ENCODE results near the gene NINJ2. TPM values are rescaled to one million over a fixed set of nuclear protein-coding genes. Genes with fewer than 3 reads are reported as not detected.

The NINJ2 gene
- polyA plus RNA-seq, 1 of the 3 experiments (the other 2 are of a cell fraction): 0.07 TPM

DNA sequence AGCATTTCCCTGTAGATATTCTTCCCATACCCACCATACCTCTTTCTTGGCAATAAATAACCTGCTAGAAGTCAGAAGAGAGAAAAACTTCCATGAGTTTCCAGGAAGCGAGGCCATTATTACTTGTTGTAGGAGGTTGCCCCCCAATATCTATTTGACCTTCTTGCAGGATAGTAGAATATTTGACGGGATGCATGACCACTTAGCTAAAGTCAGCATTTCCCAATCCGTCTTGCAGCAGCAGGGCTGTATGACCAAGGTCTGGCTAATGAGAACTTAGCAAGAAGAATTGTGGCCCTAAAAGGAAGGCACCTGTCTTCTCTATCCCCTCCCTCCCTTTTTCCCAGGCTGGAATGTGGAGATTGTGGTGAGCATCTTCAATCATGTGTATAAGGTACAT is 51.5 kb downstream of the NINJ2 start:
- no peaks in the 10 kb centered on the region for H3K79me2 ChIP-seq (ENCODE audit: insufficient read depth)
- ChIA-PET POLR2A (no interaction called here), CTCF (interaction anchor here (1.0 to 1.4 kb wide), 3 partner anchors 20 to 143 kb away, joined by 3 read pairs; no protein-coding TSS in a partner anchor)
- H3K4me2 ChIP-seq: no peak overlapping the region
- H2AFZ ChIP-seq (ENCODE audit: low read depth): no peak overlapping the region
- H3K27me3 ChIP-seq (ENCODE audit: insufficient read depth): no peaks in the 10 kb centered on the region
- H4K20me1 ChIP-seq (ENCODE audit: insufficient read depth): no peaks in the 10 kb centered on the region
- 97% methylated on average over 3 of the region's 3 CpGs for WGBS (ENCODE audit: low lambda C conversion rate)
- H3K9me3 ChIP-seq: no peaks in the 10 kb centered on the region
- DNase-seq: no peak
- H3K9ac ChIP-seq: no peak overlapping the region
- H3K27ac ChIP-seq (ENCODE audit: low read depth in 2 of 2, low read length in 1 of 2): no peak overlapping the region
- no peak overlapping the region for H3K4me3 ChIP-seq (ENCODE audit: low read depth in 2 of 2, low read length in 1 of 2)
- no peak for TF ChIP-seq RFX5 (IDR thresholded peaks at IDR 0.05; ENCODE audit: low read length)
- TF ChIP-seq GABPA (IDR thresholded peaks at IDR 0.05; ENCODE audit: low read depth): no peak
- TF ChIP-seq USF1 (IDR thresholded peaks at IDR 0.05; ENCODE audit: borderline replicate concordance, low read depth): no peak
- no peak for TF ChIP-seq FOXM1 (IDR thresholded peaks at IDR 0.05; ENCODE audit: low read depth)
- TF ChIP-seq MAX (IDR thresholded peaks at IDR 0.05; ENCODE audit: low read depth): no peak
- TF ChIP-seq, protein P1, sequence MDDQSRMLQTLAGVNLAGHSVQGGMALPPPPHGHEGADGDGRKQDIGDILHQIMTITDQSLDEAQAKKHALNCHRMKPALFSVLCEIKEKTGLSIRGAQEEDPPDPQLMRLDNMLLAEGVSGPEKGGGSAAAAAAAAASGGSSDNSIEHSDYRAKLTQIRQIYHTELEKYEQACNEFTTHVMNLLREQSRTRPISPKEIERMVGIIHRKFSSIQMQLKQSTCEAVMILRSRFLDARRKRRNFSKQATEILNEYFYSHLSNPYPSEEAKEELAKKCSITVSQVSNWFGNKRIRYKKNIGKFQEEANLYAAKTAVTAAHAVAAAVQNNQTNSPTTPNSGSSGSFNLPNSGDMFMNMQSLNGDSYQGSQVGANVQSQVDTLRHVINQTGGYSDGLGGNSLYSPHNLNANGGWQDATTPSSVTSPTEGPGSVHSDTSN (IDR thresholded peaks at IDR 0.05): no peak
- no peak for TF ChIP-seq SMC3 (IDR thresholded peaks at IDR 0.05; ENCODE audit: low read depth, low read length)
- TF ChIP-seq, protein P2, sequence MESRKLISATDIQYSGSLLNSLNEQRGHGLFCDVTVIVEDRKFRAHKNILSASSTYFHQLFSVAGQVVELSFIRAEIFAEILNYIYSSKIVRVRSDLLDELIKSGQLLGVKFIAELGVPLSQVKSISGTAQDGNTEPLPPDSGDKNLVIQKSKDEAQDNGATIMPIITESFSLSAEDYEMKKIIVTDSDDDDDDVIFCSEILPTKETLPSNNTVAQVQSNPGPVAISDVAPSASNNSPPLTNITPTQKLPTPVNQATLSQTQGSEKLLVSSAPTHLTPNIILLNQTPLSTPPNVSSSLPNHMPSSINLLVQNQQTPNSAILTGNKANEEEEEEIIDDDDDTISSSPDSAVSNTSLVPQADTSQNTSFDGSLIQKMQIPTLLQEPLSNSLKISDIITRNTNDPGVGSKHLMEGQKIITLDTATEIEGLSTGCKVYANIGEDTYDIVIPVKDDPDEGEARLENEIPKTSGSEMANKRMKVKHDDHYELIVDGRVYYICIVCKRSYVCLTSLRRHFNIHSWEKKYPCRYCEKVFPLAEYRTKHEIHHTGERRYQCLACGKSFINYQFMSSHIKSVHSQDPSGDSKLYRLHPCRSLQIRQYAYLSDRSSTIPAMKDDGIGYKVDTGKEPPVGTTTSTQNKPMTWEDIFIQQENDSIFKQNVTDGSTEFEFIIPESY (IDR thresholded peaks at IDR 0.05; ENCODE audit: borderline replicate concordance, low read depth): no peak
- no peak for TF ChIP-seq SIN3A (IDR thresholded peaks at IDR 0.05; ENCODE audit: borderline replicate concordance, low read depth, low read length)
- TF ChIP-seq RCOR1 (IDR thresholded peaks at IDR 0.05; ENCODE audit: low read length): no peak
- no peak for TF ChIP-seq RXRA (IDR thresholded peaks at IDR 0.05; ENCODE audit: borderline replicate concordance, low read depth)
- no peak for TF ChIP-seq ELF1 (IDR thresholded peaks at IDR 0.05)
- TF ChIP-seq NFIC (IDR thresholded peaks at IDR 0.05; ENCODE audit: borderline replicate concordance): no peak
- no peak for TF ChIP-seq RAD21 (IDR thresholded peaks at IDR 0.05; ENCODE audit: low read length)
- TF ChIP-seq, protein P3, sequence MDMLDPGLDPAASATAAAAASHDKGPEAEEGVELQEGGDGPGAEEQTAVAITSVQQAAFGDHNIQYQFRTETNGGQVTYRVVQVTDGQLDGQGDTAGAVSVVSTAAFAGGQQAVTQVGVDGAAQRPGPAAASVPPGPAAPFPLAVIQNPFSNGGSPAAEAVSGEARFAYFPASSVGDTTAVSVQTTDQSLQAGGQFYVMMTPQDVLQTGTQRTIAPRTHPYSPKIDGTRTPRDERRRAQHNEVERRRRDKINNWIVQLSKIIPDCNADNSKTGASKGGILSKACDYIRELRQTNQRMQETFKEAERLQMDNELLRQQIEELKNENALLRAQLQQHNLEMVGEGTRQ (IDR thresholded peaks at IDR 0.05; ENCODE audit: borderline replicate concordance, low read depth, low read length): no peak
- TF ChIP-seq MXI1 (IDR thresholded peaks at IDR 0.05; ENCODE audit: low read depth, low read length): no peak
- no peak for TF ChIP-seq TCF12 (IDR thresholded peaks at IDR 0.05)
- H3K9me2 ChIP-seq: no peaks in the 10 kb centered on the region
- H3K36me3 ChIP-seq (replicated peaks in 1 of 2; ENCODE audit: control insufficient read depth in 1 of 2, insufficient read depth in 2 of 2, low read length in 1 of 2): no peaks in the 10 kb centered on the region
- peaks cover 5 to 14% of the 10 kb centered on the region in 2 experiments; a peak in 2 of 4 replicates for H3K4me1 ChIP-seq (ENCODE audit: control insufficient read depth in 1 of 2, insufficient read depth in 2 of 2, low read depth in 1 of 2, low read length in 1 of 2)
- H3F3A ChIP-seq (replicated peaks; ENCODE audit: insufficient read depth): no peaks in the 10 kb centered on the region
